Measurements from ENCODE around the gene MCC.

MCC gene

DNA sequence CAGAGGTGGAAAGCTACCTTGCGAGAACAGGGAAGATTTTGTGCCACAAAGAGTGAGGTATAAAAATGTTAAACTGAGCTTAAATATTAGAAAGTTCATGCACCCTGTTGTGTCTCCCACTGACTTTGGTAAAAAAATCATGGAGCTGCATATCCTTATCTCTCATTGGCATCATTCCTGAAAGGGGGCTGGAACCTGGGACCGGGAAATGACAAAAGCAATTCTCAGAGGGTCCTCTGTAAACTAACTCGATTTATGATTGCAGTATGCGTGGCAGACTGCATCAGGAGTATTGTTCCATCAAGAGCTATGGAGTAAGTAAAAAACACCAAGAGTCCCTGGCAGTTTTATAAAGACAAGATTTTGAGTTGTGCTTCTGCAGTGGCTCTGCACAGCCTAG, 362.9 kb downstream of the MCC start:
- H3K4me3 ChIP-seq (ENCODE audit: low read depth, low read length): no peak overlapping the region
- H3K36me3 ChIP-seq: peaks cover 97% of the 10 kb centered on the region
- H3K9me3 ChIP-seq (ENCODE audit: severe bottlenecking): no peaks in the 10 kb centered on the region
- no peak overlapping the region for H3K27ac ChIP-seq
- no peaks in the 10 kb centered on the region for H3K27me3 ChIP-seq (ENCODE audit: insufficient read depth, low read depth, severe bottlenecking)
- DNase-seq: no peak
- TF ChIP-seq, protein P1, sequence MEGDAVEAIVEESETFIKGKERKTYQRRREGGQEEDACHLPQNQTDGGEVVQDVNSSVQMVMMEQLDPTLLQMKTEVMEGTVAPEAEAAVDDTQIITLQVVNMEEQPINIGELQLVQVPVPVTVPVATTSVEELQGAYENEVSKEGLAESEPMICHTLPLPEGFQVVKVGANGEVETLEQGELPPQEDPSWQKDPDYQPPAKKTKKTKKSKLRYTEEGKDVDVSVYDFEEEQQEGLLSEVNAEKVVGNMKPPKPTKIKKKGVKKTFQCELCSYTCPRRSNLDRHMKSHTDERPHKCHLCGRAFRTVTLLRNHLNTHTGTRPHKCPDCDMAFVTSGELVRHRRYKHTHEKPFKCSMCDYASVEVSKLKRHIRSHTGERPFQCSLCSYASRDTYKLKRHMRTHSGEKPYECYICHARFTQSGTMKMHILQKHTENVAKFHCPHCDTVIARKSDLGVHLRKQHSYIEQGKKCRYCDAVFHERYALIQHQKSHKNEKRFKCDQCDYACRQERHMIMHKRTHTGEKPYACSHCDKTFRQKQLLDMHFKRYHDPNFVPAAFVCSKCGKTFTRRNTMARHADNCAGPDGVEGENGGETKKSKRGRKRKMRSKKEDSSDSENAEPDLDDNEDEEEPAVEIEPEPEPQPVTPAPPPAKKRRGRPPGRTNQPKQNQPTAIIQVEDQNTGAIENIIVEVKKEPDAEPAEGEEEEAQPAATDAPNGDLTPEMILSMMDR (IDR thresholded peaks at IDR 0.05; ENCODE audit: low read depth, low read length): no peak

DNA sequence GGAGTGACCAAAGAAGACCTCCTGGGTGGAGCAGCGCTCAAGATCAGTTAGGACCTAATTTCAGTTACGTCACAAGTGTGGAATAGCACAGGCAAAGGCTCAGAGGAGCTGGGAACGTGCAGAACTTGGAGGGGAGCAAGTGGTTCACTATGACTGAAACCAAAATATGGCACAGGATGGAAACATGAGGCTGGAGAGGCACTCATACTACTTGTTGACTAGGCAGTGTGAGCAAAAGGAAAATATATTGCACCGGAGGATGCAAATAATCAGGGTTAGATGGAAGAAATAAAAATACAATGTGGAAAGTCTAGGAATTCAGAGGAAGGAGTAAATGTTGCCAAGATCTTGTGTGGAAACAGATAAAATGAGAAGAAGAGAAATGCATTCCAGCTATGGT, 363.3 kb downstream of the MCC start:
- H3K36me3 ChIP-seq: peaks cover 97% of the 10 kb centered on the region
- H3K4me3 ChIP-seq (ENCODE audit: low read depth, low read length): no peak overlapping the region
- no peak for DNase-seq
- no peaks in the 10 kb centered on the region for H3K27me3 ChIP-seq (ENCODE audit: insufficient read depth, low read depth, severe bottlenecking)
- no peaks in the 10 kb centered on the region for H3K9me3 ChIP-seq (ENCODE audit: severe bottlenecking)
- H3K27ac ChIP-seq: no peak overlapping the region
- TF ChIP-seq, protein P1 (IDR thresholded peaks at IDR 0.05; ENCODE audit: low read depth, low read length): no peak

DNA sequence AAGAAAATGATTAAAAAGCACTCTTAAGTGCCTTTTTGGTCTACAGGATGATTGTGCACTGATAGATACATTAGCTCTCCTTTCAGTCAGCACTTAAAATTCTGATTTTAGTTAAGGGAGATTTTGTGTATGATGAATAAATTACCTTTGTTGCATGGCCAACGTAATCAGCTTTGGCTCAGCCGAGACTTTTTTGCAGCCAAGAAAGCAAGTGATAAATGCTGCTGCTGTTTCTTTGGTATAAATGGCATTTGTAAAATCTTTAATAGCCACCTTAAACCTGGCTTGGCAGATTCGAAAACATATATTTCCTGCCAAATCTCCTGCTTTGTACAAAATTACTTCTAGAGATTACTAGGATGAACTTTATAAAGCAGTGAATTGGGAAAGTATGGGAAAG, 364.0 kb downstream of the MCC start:
- H3K4me3 ChIP-seq (ENCODE audit: low read depth, low read length): no peak overlapping the region
- DNase-seq: no peak
- no peaks in the 10 kb centered on the region for H3K27me3 ChIP-seq (ENCODE audit: insufficient read depth, low read depth, severe bottlenecking)
- H3K36me3 ChIP-seq: peaks cover 100% of the 10 kb centered on the region
- no peaks in the 10 kb centered on the region for H3K9me3 ChIP-seq (ENCODE audit: severe bottlenecking)
- TF ChIP-seq, protein P1 (IDR thresholded peaks at IDR 0.05; ENCODE audit: low read depth, low read length): no peak
- H3K27ac ChIP-seq: no peak overlapping the region

DNA sequence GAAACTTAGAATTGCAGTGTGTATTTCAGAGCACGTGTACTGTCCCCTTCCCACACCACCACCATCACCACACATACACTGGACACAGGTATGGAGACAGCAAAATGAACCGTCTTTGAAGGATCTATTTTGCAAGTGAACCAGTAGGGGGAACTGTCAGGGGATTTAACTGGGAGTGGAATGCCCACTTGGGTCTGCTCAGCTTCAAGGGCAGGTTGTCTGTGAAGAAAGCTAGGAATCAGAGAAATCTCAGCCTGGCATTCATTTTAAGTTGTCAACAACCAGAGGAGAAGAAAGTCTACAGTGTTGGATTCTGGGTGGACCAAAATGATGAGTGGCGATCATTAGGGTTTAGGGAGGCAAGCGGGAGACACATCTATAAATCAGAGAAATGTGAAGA, 364.6 kb downstream of the MCC start:
- no peak overlapping the region for H3K4me3 ChIP-seq (ENCODE audit: low read depth, low read length)
- no peak overlapping the region for H3K27ac ChIP-seq
- peaks cover 100% of the 10 kb centered on the region for H3K36me3 ChIP-seq
- DNase-seq: peak; percentile 28
- no peaks in the 10 kb centered on the region for H3K9me3 ChIP-seq (ENCODE audit: severe bottlenecking)
- H3K27me3 ChIP-seq (ENCODE audit: insufficient read depth, low read depth, severe bottlenecking): no peaks in the 10 kb centered on the region
- TF ChIP-seq, protein P1 (IDR thresholded peaks at IDR 0.05; ENCODE audit: low read depth, low read length): peak; percentile 38

DNA sequence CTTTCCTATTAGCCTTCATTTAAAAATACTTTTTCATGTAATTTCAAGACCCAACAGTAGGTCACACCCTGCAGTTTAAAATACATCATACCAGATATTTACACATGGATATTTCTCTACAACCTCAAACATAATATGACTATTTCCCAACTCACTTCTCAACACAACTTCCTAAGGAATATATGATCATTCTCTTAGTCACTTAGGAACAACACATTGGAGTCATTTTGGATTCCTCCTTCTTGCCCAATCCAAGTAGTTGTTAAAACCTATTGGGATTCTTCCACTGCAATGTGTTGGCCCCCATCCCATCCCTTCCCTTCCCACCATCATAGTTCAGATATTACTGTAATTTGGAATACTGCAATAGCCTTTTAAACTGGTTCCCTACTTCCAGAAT, 366.2 kb downstream of the MCC start:
- no peaks in the 10 kb centered on the region for H3K9me3 ChIP-seq (ENCODE audit: severe bottlenecking)
- TF ChIP-seq, protein P1 (IDR thresholded peaks at IDR 0.05; ENCODE audit: low read depth, low read length): no peak
- no peaks in the 10 kb centered on the region for H3K27me3 ChIP-seq (ENCODE audit: insufficient read depth, low read depth, severe bottlenecking)
- no peak overlapping the region for H3K27ac ChIP-seq
- H3K4me3 ChIP-seq (ENCODE audit: low read depth, low read length): no peak overlapping the region
- H3K36me3 ChIP-seq: peaks cover 100% of the 10 kb centered on the region
- DNase-seq: no peak

DNA sequence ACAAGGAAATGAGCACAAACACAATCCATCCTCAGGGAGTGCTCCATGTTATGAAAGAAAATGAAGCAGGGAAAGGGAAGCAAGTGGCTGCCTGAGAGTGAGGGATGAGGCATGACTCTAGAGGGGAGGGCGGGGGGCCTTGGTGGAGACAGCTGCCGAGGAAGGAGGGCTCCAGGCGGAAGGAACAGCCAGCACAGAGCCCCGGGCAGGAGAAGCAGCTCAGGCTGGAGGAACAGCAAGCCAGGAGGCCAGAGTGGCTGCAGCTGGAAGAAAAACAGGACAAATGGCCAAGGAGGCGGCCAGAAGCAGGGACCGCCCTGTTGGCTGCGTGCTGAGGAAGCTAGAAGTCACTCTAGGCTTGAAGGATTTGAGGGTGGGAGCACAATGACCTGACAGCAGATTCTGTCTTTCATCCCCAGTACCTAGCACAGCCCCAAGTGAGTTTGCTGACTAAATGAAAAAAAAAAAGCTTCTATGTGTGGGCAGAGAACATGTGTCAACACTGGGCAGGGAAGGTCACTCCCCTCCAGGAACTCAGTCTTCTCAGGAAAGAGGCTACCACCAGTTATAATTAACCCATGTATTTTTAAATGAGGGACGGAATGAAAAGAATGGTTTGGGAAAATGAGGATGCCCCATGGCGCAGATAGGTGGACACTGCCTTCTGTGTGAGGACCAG, 368.9 kb downstream of the MCC start:
- H3K4me3 ChIP-seq (ENCODE audit: low read depth, low read length): no peak overlapping the region
- peaks cover 100% of the 10 kb centered on the region for H3K36me3 ChIP-seq
- no peak for DNase-seq
- no peaks in the 10 kb centered on the region for H3K9me3 ChIP-seq (ENCODE audit: severe bottlenecking)
- H3K27ac ChIP-seq: no peak overlapping the region; the same call in 1 of the 2 replicates
- no peaks in the 10 kb centered on the region for H3K27me3 ChIP-seq (ENCODE audit: insufficient read depth, low read depth, severe bottlenecking)
- TF ChIP-seq, protein P1 (IDR thresholded peaks at IDR 0.05; ENCODE audit: low read depth, low read length): no peak
